Memory B cell (primary cell): ENCODE data around the gene MARCHF6.

ENCODE experiments used
- ATAC-seq: fragments of 150-1000 bp; cut with Tn5 transposase; 2 replicates; pipeline ENCODE4 v1.10.0; 2021; ENCODE audit warnings: low read depth, mild to moderate bottlenecking, moderate library complexity
- DNase-seq, 2 donors: peaks; one replicate each; pipeline ENCODE4 v3.0.0; 2022; ENCODE audit warnings: low spot score in 2 of 2
- H3K27ac Mint-ChIP-seq: one replicate; pipeline ENCODE4 v1.8.0; 2022; ENCODE audit warnings: mild to moderate bottlenecking, moderate library complexity, mixed read lengths
- H3K27me3 Mint-ChIP-seq: one replicate; pipeline ENCODE4 v1.8.0; 2022; ENCODE audit warnings: mixed read lengths
- H3K36me3 Mint-ChIP-seq: one replicate; pipeline ENCODE4 v1.8.0; 2022; ENCODE audit warnings: mild to moderate bottlenecking, mixed read lengths
- H3K4me1 Mint-ChIP-seq: one replicate; pipeline ENCODE4 v1.8.0; 2022; ENCODE audit warnings: mixed read lengths
- H3K4me3 Mint-ChIP-seq: one replicate; pipeline ENCODE4 v1.8.0; 2022; ENCODE audit warnings: mild to moderate bottlenecking, moderate library complexity, mixed read lengths
- H3K9me3 Mint-ChIP-seq: one replicate; pipeline ENCODE4 v1.8.0; 2022; ENCODE audit warnings: mixed read lengths

MARCHF6 gene

GRCh38 chr5:10351919-10352318 is 1.6 kb upstream of the MARCHF6 start:
- no peaks in the 10 kb centered on the region for H3K27me3 Mint-ChIP-seq
- no peak for DNase-seq
- no peak for ATAC-seq
- H3K9me3 Mint-ChIP-seq, result no peaks in the 10 kb centered on the region
- H3K4me3 Mint-ChIP-seq, result peak overlapping the region; percentile 46
- H3K27ac Mint-ChIP-seq, result peak overlapping the region; percentile 78
- H3K4me1 Mint-ChIP-seq, result peaks cover 14% of the 10 kb centered on the region
- no peaks in the 10 kb centered on the region for H3K36me3 Mint-ChIP-seq

GRCh38 chr5:10352430-10353240 is 860 bp upstream of the MARCHF6 start:
- H3K9me3 Mint-ChIP-seq, result no peaks in the 10 kb centered on the region
- H3K27me3 Mint-ChIP-seq, result no peaks in the 10 kb centered on the region
- no peaks in the 10 kb centered on the region for H3K36me3 Mint-ChIP-seq
- H3K4me1 Mint-ChIP-seq, result peaks cover 17% of the 10 kb centered on the region
- peak; percentile 54 for ATAC-seq
- no peak for DNase-seq
- peak overlapping the region; percentile 92 for H3K4me3 Mint-ChIP-seq
- H3K27ac Mint-ChIP-seq, result peak overlapping the region; percentile 99

- peak in 1 of 2 donors; percentile 41 for DNase-seq
- peaks cover 22% of the 10 kb centered on the region for H3K4me1 Mint-ChIP-seq
- no peaks in the 10 kb centered on the region for H3K36me3 Mint-ChIP-seq
- peak overlapping the region; percentile 99 for H3K27ac Mint-ChIP-seq
- peak overlapping the region; percentile 100 for H3K4me3 Mint-ChIP-seq
- no peaks in the 10 kb centered on the region for H3K9me3 Mint-ChIP-seq
- H3K27me3 Mint-ChIP-seq, result no peaks in the 10 kb centered on the region
- ATAC-seq, result peak; percentile 8
Measured at GRCh38 chr5:10354048-10354872, 765 bp downstream of the MARCHF6 start.

- peaks cover 30% of the 10 kb centered on the region for H3K4me1 Mint-ChIP-seq
- peak overlapping the region; percentile 99 for H3K27ac Mint-ChIP-seq
- H3K27me3 Mint-ChIP-seq, result no peaks in the 10 kb centered on the region
- DNase-seq (no peak), ATAC-seq (peak; percentile 1)
- peak overlapping the region; percentile 100 for H3K4me3 Mint-ChIP-seq
- H3K36me3 Mint-ChIP-seq, result no peaks in the 10 kb centered on the region
- H3K9me3 Mint-ChIP-seq, result no peaks in the 10 kb centered on the region
Measured at GRCh38 chr5:10355071-10355889, 1.8 kb downstream of the MARCHF6 start.

- no peak overlapping the region for H3K27ac Mint-ChIP-seq
- ATAC-seq (no peak), DNase-seq (no peak)
- peaks cover 51% of the 10 kb centered on the region for H3K4me1 Mint-ChIP-seq
- H3K27me3 Mint-ChIP-seq, result no peaks in the 10 kb centered on the region
- H3K9me3 Mint-ChIP-seq, result no peaks in the 10 kb centered on the region
- H3K4me3 Mint-ChIP-seq, result no peak overlapping the region
- peaks cover 3% of the 10 kb centered on the region for H3K36me3 Mint-ChIP-seq
Measured at GRCh38 chr5:10358999-10359398, 5.5 kb downstream of the MARCHF6 start.

GRCh38 chr5:10360686-10361085 is 7.2 kb downstream of the MARCHF6 start:
- Mint-ChIP-seq H3K4me3 (no peak overlapping the region), H3K27me3 (no peaks in the 10 kb centered on the region), H3K27ac (no peak overlapping the region), H3K36me3 (peaks cover 3% of the 10 kb centered on the region), H3K4me1 (peaks cover 51% of the 10 kb centered on the region), H3K9me3 (no peaks in the 10 kb centered on the region)
- DNase-seq, result no peak
- ATAC-seq, result no peak

- H3K36me3 Mint-ChIP-seq, result peaks cover 3% of the 10 kb centered on the region
- no peaks in the 10 kb centered on the region for H3K27me3 Mint-ChIP-seq
- no peak overlapping the region for H3K4me3 Mint-ChIP-seq
- H3K4me1 Mint-ChIP-seq, result peaks cover 53% of the 10 kb centered on the region
- DNase-seq (no peak), ATAC-seq (no peak)
- H3K9me3 Mint-ChIP-seq, result no peaks in the 10 kb centered on the region
- H3K27ac Mint-ChIP-seq, result peak overlapping the region; percentile 39
Measured at GRCh38 chr5:10363519-10364185, 10.2 kb downstream of the MARCHF6 start.

- H3K36me3 Mint-ChIP-seq, result peaks cover 3% of the 10 kb centered on the region
- no peak overlapping the region for H3K4me3 Mint-ChIP-seq
- peaks cover 57% of the 10 kb centered on the region for H3K4me1 Mint-ChIP-seq
- peak overlapping the region; percentile 39 for H3K27ac Mint-ChIP-seq
- H3K9me3 Mint-ChIP-seq, result no peaks in the 10 kb centered on the region
- DNase-seq, result no peak
- H3K27me3 Mint-ChIP-seq, result no peaks in the 10 kb centered on the region
- peak; percentile 63 for ATAC-seq
Measured at GRCh38 chr5:10364186-10364689, 10.7 kb downstream of the MARCHF6 start.

GRCh38 chr5:10365782-10366181 is 12.3 kb downstream of the MARCHF6 start:
- peaks cover 3% of the 10 kb centered on the region for H3K36me3 Mint-ChIP-seq

GRCh38 chr5:10366310-10367272 is 13.1 kb downstream of the MARCHF6 start:
- peaks cover 51% of the 10 kb centered on the region for H3K4me1 Mint-ChIP-seq
- H3K27me3 Mint-ChIP-seq, result no peaks in the 10 kb centered on the region
- ATAC-seq (no peak), DNase-seq (no peak)
- no peak overlapping the region for H3K27ac Mint-ChIP-seq
- H3K36me3 Mint-ChIP-seq, result peaks cover 5% of the 10 kb centered on the region
- no peaks in the 10 kb centered on the region for H3K9me3 Mint-ChIP-seq
- H3K4me3 Mint-ChIP-seq, result no peak overlapping the region

More at GRCh38 chr5:10365782-10366181, 12.3 kb downstream of the MARCHF6 start:
- H3K27ac Mint-ChIP-seq, result no peak overlapping the region
- no peaks in the 10 kb centered on the region for H3K27me3 Mint-ChIP-seq
- DNase-seq, result no peak
- peaks cover 51% of the 10 kb centered on the region for H3K4me1 Mint-ChIP-seq
- no peak for ATAC-seq
- no peak overlapping the region for H3K4me3 Mint-ChIP-seq
- no peaks in the 10 kb centered on the region for H3K9me3 Mint-ChIP-seq

- DNase-seq, result no peak
- no peak for ATAC-seq
- no peak overlapping the region for H3K27ac Mint-ChIP-seq
- H3K9me3 Mint-ChIP-seq, result no peaks in the 10 kb centered on the region
- H3K4me3 Mint-ChIP-seq, result no peak overlapping the region
- H3K27me3 Mint-ChIP-seq, result no peaks in the 10 kb centered on the region
- peaks cover 45% of the 10 kb centered on the region for H3K4me1 Mint-ChIP-seq
- H3K36me3 Mint-ChIP-seq, result peaks cover 2% of the 10 kb centered on the region
Measured at GRCh38 chr5:10367579-10367978, 14.1 kb downstream of the MARCHF6 start.

GRCh38 chr5:10370931-10371330 is 17.4 kb downstream of the MARCHF6 start:
- DNase-seq (no peak), ATAC-seq (no peak)
- Mint-ChIP-seq H3K27ac (peak overlapping the region; percentile 72), H3K27me3 (no peaks in the 10 kb centered on the region), H3K4me1 (peaks cover 44% of the 10 kb centered on the region), H3K9me3 (no peaks in the 10 kb centered on the region), H3K36me3 (peaks cover 4% of the 10 kb centered on the region), H3K4me3 (peak overlapping the region; percentile 14)
